ENCODE data around the gene PLSCR3. TPM values are rescaled to one million over a fixed set of nuclear protein-coding genes. Genes with fewer than 3 reads are reported as not detected.

Gene PLSCR3
- total and polyA plus RNA-seq, 5 experiments from 2014 or later: 75.8 to 152 (median 90.5) TPM

Other genes with a start within 250 kb of the PLSCR3 start
Only the 30 nearest of the 38 such genes appear.
- gene ACADVL, start 174.6 kb downstream of the PLSCR3 start, total RNA-seq: 100 to 1,000 TPM; 402 TPM
- 10 to 100 TPM; 78.8 to 91.2 (median 85.2) TPM for gene ACADVL, start 174.6 kb downstream of the PLSCR3 start, polyA plus RNA-seq
- gene DVL2, start 160.0 kb downstream of the PLSCR3 start, total RNA-seq: 10 to 100 TPM; 80.7 to 81.5 TPM
- gene DVL2, start 160.0 kb downstream of the PLSCR3 start, polyA plus RNA-seq: 10 to 100 TPM; 19.3 to 26.5 (median 19.3) TPM
- gene PHF23, start 155.1 kb downstream of the PLSCR3 start, total RNA-seq: 10 to 100 TPM; 49.9 to 53.9 TPM
- gene PHF23, start 155.1 kb downstream of the PLSCR3 start, polyA plus RNA-seq: 10 to 100 TPM; 18.1 to 35.7 (median 22.2) TPM
- 100 to 1,000 TPM; 268 to 280 TPM for gene GABARAP, start 152.1 kb downstream of the PLSCR3 start, total RNA-seq
- gene GABARAP, start 152.1 kb downstream of the PLSCR3 start, polyA plus RNA-seq: 100 to 1,000 TPM; 799 to 964 (median 817) TPM
- gene CTDNEP1, start 142.8 kb downstream of the PLSCR3 start, total RNA-seq: 100 to 1,000 TPM; 138 to 142 TPM
- 10 to 100 TPM; 33.6 to 42.3 (median 39.7) TPM for gene CTDNEP1, start 142.8 kb downstream of the PLSCR3 start, polyA plus RNA-seq
- gene ELP5, start 142.3 kb downstream of the PLSCR3 start, total RNA-seq: 10 to 100 TPM; 35.1 to 36.1 TPM
- gene ELP5, start 142.3 kb downstream of the PLSCR3 start, polyA plus RNA-seq: 10 to 100 TPM; 55.5 to 94.0 (median 70.8) TPM
- gene CLDN7, start 132.0 kb downstream of the PLSCR3 start, total RNA-seq: 1 to 10 TPM; 4.2 to 7.4 TPM
- 1 to 10 TPM; 5.7 to 8.6 (median 7.1) TPM for gene CLDN7, start 132.0 kb downstream of the PLSCR3 start, polyA plus RNA-seq
- not detected for gene SLC2A4, start 112.8 kb downstream of the PLSCR3 start, total RNA-seq
- not detected for gene SLC2A4, start 112.8 kb downstream of the PLSCR3 start, polyA plus RNA-seq
- 1 to 10 TPM in 1 of 2 experiments, under 1 TPM in 1; 0.66 to 1.2 TPM for gene YBX2, start 99.9 kb downstream of the PLSCR3 start, total RNA-seq
- not detected for gene YBX2, start 99.9 kb downstream of the PLSCR3 start, polyA plus RNA-seq
- gene EIF5A, start 86.9 kb downstream of the PLSCR3 start, total RNA-seq: 100 to 1,000 TPM; 308 to 327 TPM
- 100 to 1,000 TPM; 209 to 690 (median 643) TPM for gene EIF5A, start 86.9 kb downstream of the PLSCR3 start, polyA plus RNA-seq
- 100 to 1,000 TPM; 146 to 147 TPM for gene GPS2, start 79.2 kb downstream of the PLSCR3 start, total RNA-seq
- gene GPS2, start 79.2 kb downstream of the PLSCR3 start, polyA plus RNA-seq: 100 to 1,000 TPM in 1 of 3 donors, 10 to 100 TPM in 2; 75.7 to 107 (median 98.6) TPM
- 10 to 100 TPM; 74.7 to 82.7 TPM for gene NEURL4, start 65.2 kb downstream of the PLSCR3 start, total RNA-seq
- 1 to 10 TPM in 2 of 3 donors, under 1 TPM in 1; 0.90 to 2.7 (median 1.1) TPM for gene NEURL4, start 65.2 kb downstream of the PLSCR3 start, polyA plus RNA-seq
- gene ACAP1, start 58.0 kb downstream of the PLSCR3 start, total RNA-seq: 100 to 1,000 TPM; 450 to 466 TPM
- gene ACAP1, start 58.0 kb downstream of the PLSCR3 start, polyA plus RNA-seq: 100 to 1,000 TPM; 246 to 295 (median 283) TPM
- 1 to 10 TPM; 4.6 to 5.0 TPM for gene KCTD11, start 42.4 kb downstream of the PLSCR3 start, total RNA-seq
- gene KCTD11, start 42.4 kb downstream of the PLSCR3 start, polyA plus RNA-seq: 1 to 10 TPM; 1.2 to 1.6 (median 1.3) TPM
- not detected for gene TMEM95, start 39.4 kb downstream of the PLSCR3 start, total RNA-seq
- gene TMEM95, start 39.4 kb downstream of the PLSCR3 start, polyA plus RNA-seq: not detected
- gene TNK1, start 13.4 kb downstream of the PLSCR3 start, total RNA-seq: 10 to 100 TPM; 20.8 to 23.1 TPM
- gene TNK1, start 13.4 kb downstream of the PLSCR3 start, polyA plus RNA-seq: 1 to 10 TPM; 5.8 to 8.5 (median 7.6) TPM
- 10 to 100 TPM; 45.4 to 50.9 TPM for gene TMEM256, start 9.6 kb upstream of the PLSCR3 start, total RNA-seq
- 10 to 100 TPM; 62.6 to 96.5 (median 81.4) TPM for gene TMEM256, start 9.6 kb upstream of the PLSCR3 start, polyA plus RNA-seq
- 10 to 100 TPM; 12.3 to 14.7 TPM for gene NLGN2, start 13.3 kb upstream of the PLSCR3 start, total RNA-seq
- under 1 TPM; 0.03 to 0.23 (median 0.08) TPM for gene NLGN2, start 13.3 kb upstream of the PLSCR3 start, polyA plus RNA-seq
- gene SPEM1, start 25.8 kb upstream of the PLSCR3 start, total RNA-seq: not detected
- not detected for gene SPEM1, start 25.8 kb upstream of the PLSCR3 start, polyA plus RNA-seq
- gene SPEM2, start 31.1 kb upstream of the PLSCR3 start, total RNA-seq: not detected
- not detected for gene SPEM2, start 31.1 kb upstream of the PLSCR3 start, polyA plus RNA-seq
- not detected for gene SPEM3, start 34.3 kb upstream of the PLSCR3 start, total RNA-seq
- gene SPEM3, start 34.3 kb upstream of the PLSCR3 start, polyA plus RNA-seq: not detected
- gene TMEM102, start 40.9 kb upstream of the PLSCR3 start, total RNA-seq: 10 to 100 TPM; 12.2 to 12.8 TPM
- 10 to 100 TPM in 2 of 3 donors, 1 to 10 TPM in 1; 9.8 to 19.1 (median 12.1) TPM for gene TMEM102, start 40.9 kb upstream of the PLSCR3 start, polyA plus RNA-seq
- 1 to 10 TPM; 2.4 to 3.0 TPM for gene FGF11, start 45.0 kb upstream of the PLSCR3 start, total RNA-seq
- under 1 TPM; 0.10 to 0.32 (median 0.22) TPM for gene FGF11, start 45.0 kb upstream of the PLSCR3 start, polyA plus RNA-seq
- 1 to 10 TPM; 5.4 to 7.3 TPM for gene CHRNB1, start 50.5 kb upstream of the PLSCR3 start, total RNA-seq
- 10 to 100 TPM; 18.1 to 24.5 (median 24.3) TPM for gene CHRNB1, start 50.5 kb upstream of the PLSCR3 start, polyA plus RNA-seq
- 100 to 1,000 TPM; 101 to 104 TPM for gene ZBTB4, start 85.1 kb upstream of the PLSCR3 start, total RNA-seq
- gene ZBTB4, start 85.1 kb upstream of the PLSCR3 start, polyA plus RNA-seq: 10 to 100 TPM; 16.8 to 28.4 (median 19.7) TPM
- gene SLC35G6, start 86.9 kb upstream of the PLSCR3 start, total RNA-seq: not detected
- not detected for gene SLC35G6, start 86.9 kb upstream of the PLSCR3 start, polyA plus RNA-seq
- gene POLR2A, start 89.8 kb upstream of the PLSCR3 start, total RNA-seq: 100 to 1,000 TPM; 186 to 193 TPM
- gene POLR2A, start 89.8 kb upstream of the PLSCR3 start, polyA plus RNA-seq: 10 to 100 TPM; 31.1 to 68.0 (median 47.3) TPM
- gene TNFSF12, start 154.5 kb upstream of the PLSCR3 start, total RNA-seq: 10 to 100 TPM; 25.7 to 26.6 TPM
- 10 to 100 TPM; 19.3 to 28.6 (median 25.8) TPM for gene TNFSF12, start 154.5 kb upstream of the PLSCR3 start, polyA plus RNA-seq
- gene TNFSF13, start 164.2 kb upstream of the PLSCR3 start, total RNA-seq: 1 to 10 TPM; 2.9 to 3.0 TPM
- 1 to 10 TPM; 1.2 to 3.7 (median 2.1) TPM for gene TNFSF13, start 164.2 kb upstream of the PLSCR3 start, polyA plus RNA-seq
- 10 to 100 TPM; 48.0 to 56.8 TPM for gene SENP3, start 167.4 kb upstream of the PLSCR3 start, total RNA-seq
- gene SENP3, start 167.4 kb upstream of the PLSCR3 start, polyA plus RNA-seq: 10 to 100 TPM; 13.8 to 14.1 (median 14.0) TPM

All from naive thymus-derived CD8-positive, alpha-beta T cell (primary cell).